Lower leg skin (tissue), 4 donors: Measurements from ENCODE around the gene CLEC2D. TPM values are rescaled to one million over a fixed set of nuclear protein-coding genes. Genes with fewer than 3 reads are reported as not detected.

ENCODE experiments used
- DNase-seq, 2 donors: peaks; one replicate each; pipeline ENCODE4 v3.0.0-alpha.2; 2019; ENCODE audit warnings: low spot score in 2 of 2
- H3K4me3 ChIP-seq: fragments of 200-600 bp; sonication (generic); 2 replicates; pipeline ENCODE4 v1.5.1; 2017; ENCODE audit warnings: mild to moderate bottlenecking, low read depth; ENCODE audit not compliant: poor library complexity, severe bottlenecking
- POLR2A ChIP-seq, 2 donors: fragments of 450-650 bp; IDR thresholded peaks; one replicate each; pipeline ENCODE4 v1.6.1; 2016 to 2017; ENCODE audit warnings: antibody characterized with exemption in 2 of 2, mild to moderate bottlenecking in 1 of 2, moderate library complexity in 1 of 2
- WGBS, 2 donors: methylation state at CpG; one replicate each; pipeline ENCODE4 v1.1.5; 2018; 5-methylcytosine and 5-hydroxymethylcytosine counted together
- intact Hi-C: fragments of 100-400 bp; cut with DNase I; formaldehyde crosslinking; loops from one replicate; pipeline ENCODE4 v1.15.0; 2023; ENCODE audit warnings: low total_unique reads
- total RNA-seq, 4 donors: library from RNA; depleted of rRNA; stranded (reverse); fragments of >200 nt; gene quantifications; one replicate each; pipeline ENCODE4 v1.1.0, GENCODE V29; 2016
- TF ChIP-seq, protein P1 (sequence below), 3 donors: fragments of 450-650 bp; IDR thresholded peaks; one replicate each; pipeline ENCODE4 v1.5.1; 2016; ENCODE audit warnings: antibody characterized with exemption in 3 of 3, mild to moderate bottlenecking in 3 of 3, moderate library complexity in 2 of 3

CLEC2D gene
- total RNA-seq, 4 donors from 2014 or later = 1.6 to 7.8 (median 2.5) TPM

- DNase-seq = no peak
- no peak overlapping the region for H3K4me3 ChIP-seq
- no peak for TF ChIP-seq POLR2A (IDR thresholded peaks at IDR 0.05)
- TF ChIP-seq, protein P1, sequence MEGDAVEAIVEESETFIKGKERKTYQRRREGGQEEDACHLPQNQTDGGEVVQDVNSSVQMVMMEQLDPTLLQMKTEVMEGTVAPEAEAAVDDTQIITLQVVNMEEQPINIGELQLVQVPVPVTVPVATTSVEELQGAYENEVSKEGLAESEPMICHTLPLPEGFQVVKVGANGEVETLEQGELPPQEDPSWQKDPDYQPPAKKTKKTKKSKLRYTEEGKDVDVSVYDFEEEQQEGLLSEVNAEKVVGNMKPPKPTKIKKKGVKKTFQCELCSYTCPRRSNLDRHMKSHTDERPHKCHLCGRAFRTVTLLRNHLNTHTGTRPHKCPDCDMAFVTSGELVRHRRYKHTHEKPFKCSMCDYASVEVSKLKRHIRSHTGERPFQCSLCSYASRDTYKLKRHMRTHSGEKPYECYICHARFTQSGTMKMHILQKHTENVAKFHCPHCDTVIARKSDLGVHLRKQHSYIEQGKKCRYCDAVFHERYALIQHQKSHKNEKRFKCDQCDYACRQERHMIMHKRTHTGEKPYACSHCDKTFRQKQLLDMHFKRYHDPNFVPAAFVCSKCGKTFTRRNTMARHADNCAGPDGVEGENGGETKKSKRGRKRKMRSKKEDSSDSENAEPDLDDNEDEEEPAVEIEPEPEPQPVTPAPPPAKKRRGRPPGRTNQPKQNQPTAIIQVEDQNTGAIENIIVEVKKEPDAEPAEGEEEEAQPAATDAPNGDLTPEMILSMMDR (IDR thresholded peaks at IDR 0.05) = no peak
- 66 to 68% methylated on average over 3 of the region's 3 CpGs for WGBS, 2 donors
- intact Hi-C loops = no loop called here
Observed at GRCh38 chr12:9730011-9730410, 60.5 kb downstream of the CLEC2D start.

- intact Hi-C loops = no loop called here
- no peak for DNase-seq
- TF ChIP-seq, protein P1 (IDR thresholded peaks at IDR 0.05) = no peak
- TF ChIP-seq POLR2A (IDR thresholded peaks at IDR 0.05) = no peak
- no peak overlapping the region for H3K4me3 ChIP-seq
- WGBS, 2 donors = 75 to 84% methylated on average over 6 of the region's 6 CpGs
Observed at GRCh38 chr12:9730591-9730990, 61.1 kb downstream of the CLEC2D start.

GRCh38 chr12:9731393-9731792, 61.9 kb downstream of the CLEC2D start:
- DNase-seq = no peak
- no peak for TF ChIP-seq POLR2A (IDR thresholded peaks at IDR 0.05)
- TF ChIP-seq, protein P1 (IDR thresholded peaks at IDR 0.05) = no peak
- 70 to 71% methylated on average over 6 of the region's 6 CpGs for WGBS, 2 donors
- no peak overlapping the region for H3K4me3 ChIP-seq
- intact Hi-C loops = no loop called here

GRCh38 chr12:9731797-9732196, 62.3 kb downstream of the CLEC2D start:
- no peak for DNase-seq
- 77 to 90% methylated on average over 2 of the region's 2 CpGs for WGBS, 2 donors
- no peak overlapping the region for H3K4me3 ChIP-seq
- intact Hi-C loops = no loop called here
- TF ChIP-seq POLR2A (IDR thresholded peaks at IDR 0.05) = no peak
- TF ChIP-seq, protein P1 (IDR thresholded peaks at IDR 0.05) = no peak

DNA sequence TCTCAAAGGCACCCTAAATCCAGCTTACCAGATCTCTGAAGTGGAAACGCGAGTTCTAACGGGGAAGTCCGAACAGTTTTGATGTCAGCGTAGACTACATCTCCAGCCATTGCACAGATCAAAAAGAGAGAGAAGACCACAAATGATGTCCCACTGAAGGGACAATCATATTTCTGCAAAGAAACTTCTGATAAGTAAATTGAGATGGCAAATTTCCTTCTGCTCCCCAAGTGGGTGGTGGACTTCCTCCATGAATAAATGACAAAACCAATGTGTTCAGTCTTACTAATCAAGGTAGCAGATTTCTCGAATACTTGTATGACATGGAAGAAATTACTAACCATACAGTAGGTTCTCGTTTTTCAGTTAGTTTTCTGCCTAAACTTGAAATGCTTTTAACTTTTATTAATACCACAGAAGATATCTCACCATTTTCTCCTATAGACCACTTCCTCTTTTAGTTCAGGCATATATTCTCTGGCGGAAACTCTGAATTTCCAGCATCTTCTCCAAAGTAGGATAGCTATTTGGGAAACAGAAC, 63.5 kb downstream of the CLEC2D start, which contains the start of gene CLECL1:
Gene CLECL1, minus strand, starts transcription at position 177 of the 541 bp plus-strand sequence.
- no peak for DNase-seq
- 72% methylated on average over 8 of the region's 8 CpGs for WGBS, 2 donors
- no peak for TF ChIP-seq POLR2A (IDR thresholded peaks at IDR 0.05)
- TF ChIP-seq, protein P1 (IDR thresholded peaks at IDR 0.05) = no peak
- H3K4me3 ChIP-seq = no peak within 1 kb of the TSS
- intact Hi-C loops = no loop called here

- WGBS, 2 donors = 86 to 90% methylated on average over 3 of the region's 3 CpGs
- intact Hi-C loops = no loop called here
- TF ChIP-seq POLR2A (IDR thresholded peaks at IDR 0.05) = no peak
- TF ChIP-seq, protein P1 (IDR thresholded peaks at IDR 0.05) = no peak
- no peak overlapping the region for H3K4me3 ChIP-seq
- DNase-seq = no peak
Observed at GRCh38 chr12:9735601-9736000, 66.1 kb downstream of the CLEC2D start.
